ENCODE data around the gene KLF17.

The KLF17 gene

GRCh38 chr1:44078104-44078503 lies 40.5 kb upstream of the KLF17 start:
- WGBS = 66% methylated on average over 2 of the region's 2 CpGs
- H3K14ac ChIP-seq (ENCODE audit: low read length in 2 of 2) = no peak overlapping the region

GRCh38 chr1:44079566-44079965 lies 39.1 kb upstream of the KLF17 start:
- no peak overlapping the region for H3K4ac ChIP-seq (ENCODE audit: low read depth in 1 of 2, low read length in 2 of 2)
- no peak overlapping the region for H3K4me3 ChIP-seq (ENCODE audit: insufficient read depth in 1 of 2, low read depth in 1 of 2, low read length in 2 of 2)
- H2AK5ac ChIP-seq (ENCODE audit: low read length, severe bottlenecking) = no peak overlapping the region
- no peaks in the 10 kb centered on the region for H3K36me3 ChIP-seq (ENCODE audit: control insufficient read depth in 1 of 2, insufficient read depth in 2 of 2, low read depth in 1 of 2, low read length in 2 of 2)
- H4K91ac ChIP-seq (ENCODE audit: low read length) = no peak overlapping the region
- H3K4me1 ChIP-seq (ENCODE audit: control insufficient read depth, insufficient read depth, low read depth, low read length) = peaks cover 5% of the 10 kb centered on the region
- no peak overlapping the region for H2BK120ac ChIP-seq (ENCODE audit: low read depth, low read length)
- DNase-seq = no peak
- H3K27me3 ChIP-seq (ENCODE audit: control insufficient read depth in 1 of 2, insufficient read depth in 1 of 2, low read length in 2 of 2) = no peaks in the 10 kb centered on the region
- no peak overlapping the region for H2BK15ac ChIP-seq (ENCODE audit: low read depth, poor library complexity, severe bottlenecking)
- no peak overlapping the region for H3K23ac ChIP-seq (ENCODE audit: low read length in 2 of 2)
- 98% methylated on average over 3 of the region's 4 CpGs for WGBS
- H2BK5ac ChIP-seq (ENCODE audit: low read depth, low read length, poor library complexity, severe bottlenecking) = no peak overlapping the region
- H2AFZ ChIP-seq (ENCODE audit: low read depth, low read length) = no peak overlapping the region
- H3K14ac ChIP-seq (ENCODE audit: low read length in 2 of 2) = no peak overlapping the region
- no peak overlapping the region for H4K8ac ChIP-seq (ENCODE audit: low read length)
- no peaks in the 10 kb centered on the region for H3K79me1 ChIP-seq (replicated peaks; ENCODE audit: low read length, poor library complexity, severe bottlenecking)
- no peak overlapping the region for H3K27ac ChIP-seq (ENCODE audit: low read length, poor library complexity, severe bottlenecking)
- H3K9me3 ChIP-seq (ENCODE audit: control insufficient read depth, low read length) = no peaks in the 10 kb centered on the region
- H2BK12ac ChIP-seq (ENCODE audit: low read length in 2 of 2) = no peak overlapping the region
- no peak overlapping the region for H3K18ac ChIP-seq (ENCODE audit: low read depth in 1 of 2, low read length in 2 of 2)
- no peak overlapping the region for H3K4me2 ChIP-seq (ENCODE audit: low read length, poor library complexity, severe bottlenecking)
- H3K9ac ChIP-seq (ENCODE audit: low read length) = no peak overlapping the region

More at GRCh38 chr1:44078104-44078503, 40.5 kb upstream of the KLF17 start:
- no peak overlapping the region for H4K8ac ChIP-seq (ENCODE audit: low read length)
- H3K4ac ChIP-seq (ENCODE audit: low read depth in 1 of 2, low read length in 2 of 2) = no peak overlapping the region
- H3K27me3 ChIP-seq (ENCODE audit: control insufficient read depth in 1 of 2, insufficient read depth in 1 of 2, low read length in 2 of 2) = no peaks in the 10 kb centered on the region
- no peak overlapping the region for H2BK120ac ChIP-seq (ENCODE audit: low read depth, low read length)
- no peaks in the 10 kb centered on the region for H3K79me1 ChIP-seq (replicated peaks; ENCODE audit: low read length, poor library complexity, severe bottlenecking)
- no peak overlapping the region for H3K27ac ChIP-seq (ENCODE audit: low read length, poor library complexity, severe bottlenecking)
- no peak overlapping the region for H3K23ac ChIP-seq (ENCODE audit: low read length in 2 of 2)
- no peaks in the 10 kb centered on the region for H3K9me3 ChIP-seq (ENCODE audit: control insufficient read depth, low read length)
- H4K91ac ChIP-seq (ENCODE audit: low read length) = no peak overlapping the region
- H2AK5ac ChIP-seq (ENCODE audit: low read length, severe bottlenecking) = no peak overlapping the region
- no peak overlapping the region for H2BK15ac ChIP-seq (ENCODE audit: low read depth, poor library complexity, severe bottlenecking)
- H2BK5ac ChIP-seq (ENCODE audit: low read depth, low read length, poor library complexity, severe bottlenecking) = no peak overlapping the region
- DNase-seq = no peak
- no peak overlapping the region for H2AFZ ChIP-seq (ENCODE audit: low read depth, low read length)
- H3K4me1 ChIP-seq (ENCODE audit: control insufficient read depth, insufficient read depth, low read depth, low read length) = peaks cover 9% of the 10 kb centered on the region
- no peak overlapping the region for H3K4me3 ChIP-seq (ENCODE audit: insufficient read depth in 1 of 2, low read depth in 1 of 2, low read length in 2 of 2)
- H3K18ac ChIP-seq (ENCODE audit: low read depth in 1 of 2, low read length in 2 of 2) = no peak overlapping the region
- no peaks in the 10 kb centered on the region for H3K36me3 ChIP-seq (ENCODE audit: control insufficient read depth in 1 of 2, insufficient read depth in 2 of 2, low read depth in 1 of 2, low read length in 2 of 2)
- no peak overlapping the region for H3K4me2 ChIP-seq (ENCODE audit: low read length, poor library complexity, severe bottlenecking)
- no peak overlapping the region for H3K9ac ChIP-seq (ENCODE audit: low read length)
- H2BK12ac ChIP-seq (ENCODE audit: low read length in 2 of 2) = no peak overlapping the region

DNA sequence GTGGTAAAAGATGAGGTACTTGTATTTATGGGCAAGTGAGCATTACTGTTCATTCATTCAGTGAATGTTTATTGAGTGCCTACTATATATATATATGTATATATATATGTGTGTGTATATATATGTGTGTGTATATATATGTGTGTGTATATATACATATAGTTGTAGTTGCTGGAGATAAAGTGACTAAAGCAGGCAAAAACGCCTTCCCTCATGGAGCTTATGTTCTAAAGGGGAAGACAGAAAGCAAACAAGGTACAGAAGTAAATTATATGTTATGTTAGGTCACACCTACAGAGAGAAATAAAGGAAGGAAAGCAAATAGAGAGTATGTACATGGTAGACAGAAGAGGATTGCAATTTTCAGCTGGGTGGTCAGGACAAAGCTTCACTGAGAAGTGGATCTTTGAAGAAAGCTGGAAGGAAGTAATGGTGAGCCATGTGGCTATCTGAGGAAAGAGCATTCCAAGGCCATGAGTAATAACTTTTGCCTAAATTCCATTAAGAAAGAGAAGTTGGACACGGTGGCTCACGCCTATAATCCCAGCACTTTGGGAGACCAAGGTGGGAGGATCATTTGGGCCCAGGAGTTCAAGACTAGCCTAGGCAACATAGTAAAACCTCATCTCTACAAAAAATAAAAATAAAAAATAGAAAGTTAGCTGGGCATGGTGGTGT lies 33.5 kb upstream of the KLF17 start:
- Histone ChIP-seq H3K18ac (ENCODE audit: low read depth in 1 of 2, low read length in 2 of 2) (no peak overlapping the region), H3K4me3 (ENCODE audit: insufficient read depth in 1 of 2, low read depth in 1 of 2, low read length in 2 of 2) (no peak overlapping the region), H2BK12ac (ENCODE audit: low read length in 2 of 2) (no peak overlapping the region), H3K27ac (ENCODE audit: low read length, poor library complexity, severe bottlenecking) (peak overlapping the region; percentile 60), H2BK5ac (ENCODE audit: low read depth, low read length, poor library complexity, severe bottlenecking) (no peak overlapping the region), H4K91ac (ENCODE audit: low read length) (no peak overlapping the region), H2AK5ac (ENCODE audit: low read length, severe bottlenecking) (peak overlapping the region; percentile 45), H3K4me1 (ENCODE audit: control insufficient read depth, insufficient read depth, low read depth, low read length) (peaks cover 14% of the 10 kb centered on the region), H2BK120ac (ENCODE audit: low read depth, low read length) (no peak overlapping the region), H3K27me3 (ENCODE audit: control insufficient read depth in 1 of 2, insufficient read depth in 1 of 2, low read length in 2 of 2) (no peaks in the 10 kb centered on the region), H3K9ac (ENCODE audit: low read length) (peak overlapping the region; percentile 46), H3K4ac (ENCODE audit: low read depth in 1 of 2, low read length in 2 of 2) (no peak overlapping the region), H3K4me2 (ENCODE audit: low read length, poor library complexity, severe bottlenecking) (no peak overlapping the region), H3K36me3 (ENCODE audit: control insufficient read depth in 1 of 2, insufficient read depth in 2 of 2, low read depth in 1 of 2, low read length in 2 of 2) (no peaks in the 10 kb centered on the region), H3K14ac (ENCODE audit: low read length in 2 of 2) (no peak overlapping the region), H3K79me1 (replicated peaks; ENCODE audit: low read length, poor library complexity, severe bottlenecking) (no peaks in the 10 kb centered on the region), H3K9me3 (ENCODE audit: control insufficient read depth, low read length) (no peaks in the 10 kb centered on the region), H4K8ac (ENCODE audit: low read length) (no peak overlapping the region), H3K23ac (ENCODE audit: low read length in 2 of 2) (no peak overlapping the region), H2AFZ (ENCODE audit: low read depth, low read length) (no peak overlapping the region), H2BK15ac (ENCODE audit: low read depth, poor library complexity, severe bottlenecking) (no peak overlapping the region)
- 50% methylated on average over 2 of the region's 3 CpGs for WGBS
- DNase-seq = peak; percentile 64

GRCh38 chr1:44086692-44087474 lies 31.7 kb upstream of the KLF17 start:
- Histone ChIP-seq H2BK5ac (ENCODE audit: low read depth, low read length, poor library complexity, severe bottlenecking) (no peak overlapping the region), H3K18ac (ENCODE audit: low read depth in 1 of 2, low read length in 2 of 2) (no peak overlapping the region), H3K23ac (ENCODE audit: low read length in 2 of 2) (no peak overlapping the region), H4K8ac (ENCODE audit: low read length) (no peak overlapping the region), H3K4ac (ENCODE audit: low read depth in 1 of 2, low read length in 2 of 2) (no peak overlapping the region), H2BK12ac (ENCODE audit: low read length in 2 of 2) (no peak overlapping the region), H4K91ac (ENCODE audit: low read length) (no peak overlapping the region), H2BK15ac (ENCODE audit: low read depth, poor library complexity, severe bottlenecking) (no peak overlapping the region), H3K4me3 (ENCODE audit: insufficient read depth in 1 of 2, low read depth in 1 of 2, low read length in 2 of 2) (no peak overlapping the region), H2AFZ (ENCODE audit: low read depth, low read length) (no peak overlapping the region), H3K9ac (ENCODE audit: low read length) (no peak overlapping the region), H2AK5ac (ENCODE audit: low read length, severe bottlenecking) (peak overlapping the region; percentile 17), H3K27me3 (ENCODE audit: control insufficient read depth in 1 of 2, insufficient read depth in 1 of 2, low read length in 2 of 2) (no peaks in the 10 kb centered on the region), H3K14ac (ENCODE audit: low read length in 2 of 2) (no peak overlapping the region), H3K36me3 (ENCODE audit: control insufficient read depth in 1 of 2, insufficient read depth in 2 of 2, low read depth in 1 of 2, low read length in 2 of 2) (no peaks in the 10 kb centered on the region), H3K4me1 (ENCODE audit: control insufficient read depth, insufficient read depth, low read depth, low read length) (peaks cover 14% of the 10 kb centered on the region), H3K27ac (ENCODE audit: low read length, poor library complexity, severe bottlenecking) (peak overlapping the region; percentile 95), H3K4me2 (ENCODE audit: low read length, poor library complexity, severe bottlenecking) (no peak overlapping the region), H2BK120ac (ENCODE audit: low read depth, low read length) (no peak overlapping the region), H3K9me3 (ENCODE audit: control insufficient read depth, low read length) (no peaks in the 10 kb centered on the region), H3K79me1 (replicated peaks; ENCODE audit: low read length, poor library complexity, severe bottlenecking) (no peaks in the 10 kb centered on the region)
- no peak for DNase-seq
- 79% methylated on average over 4 of the region's 4 CpGs for WGBS

All from mesenchymal stem cell (in vitro differentiated cells and primary cell).